ENCODE results near the gene EPHB1. TPM values are rescaled to one million over a fixed set of nuclear protein-coding genes. Genes with fewer than 3 reads are reported as not detected.

EPHB1 gene
- polyA plus RNA-seq, 1 of the 3 experiments (the other 2 are of a cell fraction): 1.2 TPM

GRCh38 chr3:134772011-134772410 is 23.0 kb upstream of the EPHB1 start (continued):
- TF ChIP-seq PBX3 (IDR thresholded peaks at IDR 0.05) (no peak), SMC3 (IDR thresholded peaks at IDR 0.05; ENCODE audit: low read depth, low read length) (no peak), NRF1 (IDR thresholded peaks at IDR 0.05; ENCODE audit: low read depth, low read length) (no peak), IRF3 (IDR thresholded peaks at IDR 0.05; ENCODE audit: low read depth, low read length) (no peak), FOXJ3 (CRISPR knock-in tag; IDR thresholded peaks at IDR 0.05) (no peak), MAX (IDR thresholded peaks at IDR 0.05; ENCODE audit: low read depth) (no peak), JUND (IDR thresholded peaks at IDR 0.05) (no peak)

- POLR2A ChIA-PET: no interaction called here
- Histone ChIP-seq H3K27me3 (ENCODE audit: insufficient read depth) (no peaks in the 10 kb centered on the region), H3K27ac (ENCODE audit: low read depth in 2 of 2, low read length in 1 of 2) (no peak overlapping the region), H3K4me2 (no peak overlapping the region), H3K4me3 (ENCODE audit: low read depth in 2 of 2, low read length in 1 of 2) (no peak overlapping the region), H3K9me2 (no peaks in the 10 kb centered on the region), H3K79me2 (ENCODE audit: insufficient read depth) (no peaks in the 10 kb centered on the region), H3F3A (replicated peaks; ENCODE audit: insufficient read depth) (no peaks in the 10 kb centered on the region), H3K36me3 (replicated peaks in 1 of 2; ENCODE audit: control insufficient read depth in 1 of 2, insufficient read depth in 2 of 2, low read length in 1 of 2) (no peaks in the 10 kb centered on the region), H2AFZ (ENCODE audit: low read depth) (no peak overlapping the region), H3K9me3 (no peaks in the 10 kb centered on the region), H4K20me1 (ENCODE audit: insufficient read depth) (no peaks in the 10 kb centered on the region), H3K9ac (no peak overlapping the region), H3K4me1 (ENCODE audit: control insufficient read depth in 1 of 2, insufficient read depth in 2 of 2, low read depth in 1 of 2, low read length in 1 of 2) (no peaks in the 10 kb centered on the region; a peak in 1 of 4 replicates)
- no peak for DNase-seq
- TF ChIP-seq FOXM1 (IDR thresholded peaks at IDR 0.05; ENCODE audit: low read depth) (no peak), USF2 (IDR thresholded peaks at IDR 0.05; ENCODE audit: borderline replicate concordance, low read depth, low read length) (no peak), TAF1 (IDR thresholded peaks at IDR 0.05; ENCODE audit: borderline replicate concordance, low read depth, low read length) (no peak), YY1 (IDR thresholded peaks at IDR 0.05; ENCODE audit: low read depth) (no peak), TCF12 (IDR thresholded peaks at IDR 0.05) (no peak), GABPA (IDR thresholded peaks at IDR 0.05; ENCODE audit: low read depth) (no peak)
- CTCF ChIA-PET: interaction anchor here (1.2 kb wide), 1 partner anchor 22 kb away, joined by 5 read pairs; the partner anchor contains the start of gene EPHB1
- WGBS (ENCODE audit: low lambda C conversion rate): 57% methylated on average over 1 of the region's 1 CpG
These were observed 22.5 kb upstream of the EPHB1 start for GRCh38 chr3:134772591-134772990.

GRCh38 chr3:134775831-134776230 is 19.2 kb upstream of the EPHB1 start:
- POLR2A ChIA-PET: no interaction called here
- no peak overlapping the region for H3K9ac ChIP-seq
- H3K4me2 ChIP-seq: no peak overlapping the region
- H3K4me1 ChIP-seq (ENCODE audit: control insufficient read depth in 1 of 2, insufficient read depth in 2 of 2, low read depth in 1 of 2, low read length in 1 of 2): no peaks in the 10 kb centered on the region
- H3K27me3 ChIP-seq (ENCODE audit: insufficient read depth): no peaks in the 10 kb centered on the region
- no peak overlapping the region for H2AFZ ChIP-seq (ENCODE audit: low read depth)
- no peaks in the 10 kb centered on the region for H3F3A ChIP-seq (replicated peaks; ENCODE audit: insufficient read depth)
- no peaks in the 10 kb centered on the region for H4K20me1 ChIP-seq (ENCODE audit: insufficient read depth)
- H3K79me2 ChIP-seq (ENCODE audit: insufficient read depth): no peaks in the 10 kb centered on the region
- CTCF ChIA-PET: interaction anchor here (1.9 kb wide), 1 partner anchor 19 kb away, joined by 8 read pairs; the partner anchor contains the start of gene EPHB1
- no peak for DNase-seq
- 74% methylated on average over 5 of the region's 5 CpGs for WGBS (ENCODE audit: low lambda C conversion rate)
- H3K36me3 ChIP-seq (replicated peaks in 1 of 2; ENCODE audit: control insufficient read depth in 1 of 2, insufficient read depth in 2 of 2, low read length in 1 of 2): no peaks in the 10 kb centered on the region
- no peak overlapping the region for H3K27ac ChIP-seq (ENCODE audit: low read depth in 2 of 2, low read length in 1 of 2)
- H3K9me3 ChIP-seq: no peaks in the 10 kb centered on the region; the same call in 1 of the 2 replicates
- no peak overlapping the region for H3K4me3 ChIP-seq (ENCODE audit: low read depth in 2 of 2, low read length in 1 of 2)
- H3K9me2 ChIP-seq: no peaks in the 10 kb centered on the region
- no peak for TF ChIP-seq MAX (IDR thresholded peaks at IDR 0.05; ENCODE audit: low read depth)
